ENCODE measurements around the gene AUTS2.
"Not testable (repeated sequence)": the region's sequence is repeated elsewhere in the genome, so short reads cannot be mapped to it uniquely, and the experiment has no call there.

The AUTS2 gene

DNA sequence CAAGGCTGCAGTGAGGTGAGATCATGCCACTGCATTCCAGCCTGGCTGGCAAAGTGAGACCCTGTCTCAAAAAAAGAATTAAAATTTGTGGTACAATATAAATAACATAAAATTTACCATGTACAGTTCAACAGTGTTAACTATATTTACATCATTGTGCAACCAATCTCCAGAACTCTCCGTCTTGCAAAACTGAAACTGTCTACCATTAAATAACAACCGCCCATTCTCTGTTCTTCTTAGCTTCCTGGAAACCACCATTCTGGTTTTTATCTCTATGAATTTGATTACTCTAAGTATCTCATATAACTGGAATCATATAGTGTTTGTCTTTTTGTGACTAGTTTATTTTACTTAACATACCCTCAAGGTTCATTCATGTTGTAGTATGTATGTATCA is 167.6 kb downstream of the AUTS2 start:
- DNase-seq: no peak

DNA sequence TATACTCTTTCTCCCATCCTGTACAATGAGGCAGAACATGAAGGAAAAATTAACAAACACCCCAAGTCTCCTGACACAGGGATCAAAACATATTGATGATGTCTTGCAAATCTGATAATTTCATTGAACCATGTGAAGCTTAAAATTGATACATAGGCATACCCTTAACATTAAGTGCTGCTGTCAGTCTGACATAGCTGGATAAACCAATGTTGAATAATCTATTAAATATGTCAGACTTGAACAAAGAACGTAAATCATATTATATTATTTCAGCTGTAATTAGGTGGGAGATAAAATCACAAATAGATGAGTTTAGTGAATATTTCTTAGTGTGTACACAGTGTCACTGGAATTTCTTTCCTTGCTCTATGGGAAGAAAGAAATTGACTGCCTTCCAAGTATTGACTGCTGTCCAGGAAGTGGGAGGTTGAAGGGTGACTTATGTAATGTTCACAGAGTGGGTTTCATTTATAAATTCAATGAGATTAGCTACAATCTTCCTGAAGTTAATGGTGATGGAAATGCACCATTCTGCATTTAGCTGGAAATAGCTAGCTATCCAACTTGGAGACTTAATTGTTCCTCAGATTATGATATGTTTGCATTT is 170.8 kb downstream of the AUTS2 start:
- no peak for DNase-seq

DNA sequence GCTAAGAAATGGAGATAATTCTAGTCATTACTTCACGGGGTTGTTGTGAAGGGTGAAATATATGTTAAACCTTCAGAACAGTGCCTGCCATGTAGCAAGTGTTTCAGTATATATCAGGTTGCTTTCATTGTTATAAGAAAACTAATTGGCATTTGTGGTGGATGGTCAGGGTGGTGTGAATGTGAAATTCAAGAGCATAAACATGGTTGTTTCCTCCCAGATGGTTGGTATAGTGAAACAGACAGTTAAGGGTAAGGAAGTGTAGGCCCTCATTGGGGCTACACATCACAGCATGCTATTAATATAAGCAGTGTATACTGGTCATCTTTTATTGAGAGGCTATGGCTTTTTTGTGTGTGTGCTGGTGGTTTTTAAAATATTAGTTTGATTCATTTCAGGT is 171.6 kb downstream of the AUTS2 start:
- DNase-seq: no peak

DNA sequence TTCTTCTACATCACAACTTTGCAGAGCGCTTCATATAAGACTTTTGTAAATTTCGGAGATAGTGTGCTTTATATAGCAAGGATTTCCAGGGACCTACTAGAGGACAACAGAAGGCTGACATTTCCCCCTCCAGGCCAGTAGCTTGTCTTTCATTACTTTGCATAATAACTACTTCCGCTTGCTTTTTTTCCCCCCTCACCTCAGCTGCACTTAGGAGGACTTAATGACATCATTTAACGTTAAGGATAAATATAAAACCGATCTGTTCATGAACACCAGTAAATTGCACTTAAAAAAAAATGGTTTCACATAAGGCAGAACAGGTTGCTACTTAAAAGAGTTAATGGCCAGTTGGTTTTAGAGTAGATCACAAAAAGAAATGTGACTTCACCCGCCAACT is 172.3 kb downstream of the AUTS2 start:
- DNase-seq: no peak

DNA sequence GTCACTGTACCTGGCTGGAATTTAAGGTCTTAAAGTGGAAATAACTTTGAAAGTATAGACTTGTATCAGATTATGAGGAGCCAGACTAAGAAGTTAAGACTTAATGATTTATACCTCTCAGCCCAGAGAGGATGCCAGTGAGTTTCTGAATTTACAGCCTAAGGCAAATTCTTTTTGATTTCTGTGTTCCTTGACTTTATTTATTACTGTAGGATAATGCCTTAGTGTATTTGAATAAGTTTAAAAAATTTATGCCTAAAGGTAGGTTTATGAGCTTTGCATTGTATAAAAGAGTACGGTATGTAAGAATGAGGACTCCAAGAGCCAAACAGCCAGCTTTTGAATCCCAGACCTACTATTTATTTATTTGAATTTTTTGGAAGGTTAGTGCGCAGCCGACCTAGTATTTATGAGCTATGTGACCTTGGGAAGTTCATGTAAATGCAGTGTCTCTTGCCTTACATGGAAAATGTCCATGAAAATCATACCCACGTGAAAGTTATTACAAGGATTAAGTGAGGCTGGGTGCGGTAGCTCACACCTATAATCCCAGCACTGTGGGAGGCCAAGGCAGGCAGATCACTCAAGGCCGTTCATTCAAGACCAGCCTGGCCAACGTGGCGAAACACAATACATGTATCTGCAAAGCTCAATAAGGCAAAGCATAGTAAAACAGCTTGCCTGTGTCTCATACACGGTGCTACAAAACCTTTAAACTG is 174.6 kb downstream of the AUTS2 start:
- DNase-seq: no peak

DNA sequence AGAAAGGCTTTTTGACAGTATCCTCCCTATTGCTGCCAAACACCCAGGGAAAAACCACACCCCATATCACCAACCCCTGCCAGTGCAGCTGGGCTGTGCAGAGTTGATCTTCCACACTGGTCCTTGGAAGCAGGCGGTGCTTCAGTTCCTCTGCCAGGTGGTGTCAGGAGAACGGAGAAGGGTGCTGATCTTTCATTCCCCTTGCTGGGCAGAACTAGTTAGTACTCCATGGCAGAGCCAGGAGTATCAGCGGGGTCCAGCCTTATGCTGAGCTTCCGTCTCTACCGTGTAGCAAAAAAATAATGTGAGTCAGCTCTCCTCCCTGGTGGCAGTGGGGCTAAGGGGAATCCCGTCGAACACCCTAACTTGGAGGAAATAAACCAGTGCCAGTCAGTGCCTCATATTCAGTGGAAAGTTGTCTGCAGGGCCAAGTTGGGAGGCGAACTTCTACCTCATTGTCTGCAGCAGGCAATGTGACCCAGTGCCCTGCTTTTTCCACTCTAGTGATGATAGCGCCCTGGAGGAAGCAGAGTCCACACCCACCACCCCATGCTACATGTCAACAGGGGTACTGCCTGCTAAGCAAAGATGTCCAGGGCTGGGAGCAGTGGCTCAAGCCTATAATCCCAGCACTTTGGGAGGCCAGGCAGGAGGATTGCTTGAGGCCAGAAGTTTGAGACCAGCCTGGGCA is 175.4 kb downstream of the AUTS2 start:
- DNase-seq: no peak

DNA sequence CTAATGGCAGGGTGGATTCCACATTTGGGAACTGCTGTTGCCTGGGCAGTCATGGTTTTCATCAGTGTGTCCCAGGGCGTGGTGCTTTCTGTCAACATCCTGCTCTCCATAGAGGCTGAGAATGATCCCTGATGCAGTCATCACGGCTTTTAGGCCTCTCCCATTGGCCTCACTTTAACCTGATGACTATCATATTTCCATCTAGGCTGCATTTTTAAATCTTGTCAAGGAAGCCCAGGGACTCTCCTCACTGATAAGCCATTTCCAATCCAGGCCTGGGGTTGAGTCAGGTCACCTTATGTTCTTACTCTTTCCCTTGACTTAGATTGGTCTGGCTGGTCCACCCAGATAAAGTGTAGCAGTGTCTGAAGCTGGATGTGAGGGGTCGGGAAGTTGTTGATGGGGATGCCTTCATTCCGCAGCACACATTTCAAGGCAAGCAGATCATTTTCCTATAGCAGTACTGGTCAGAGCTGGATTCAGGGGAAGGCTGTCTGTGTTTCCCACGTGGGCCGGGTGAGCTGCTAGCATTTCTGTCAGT is 177.0 kb downstream of the AUTS2 start:
- DNase-seq: no peak

DNA sequence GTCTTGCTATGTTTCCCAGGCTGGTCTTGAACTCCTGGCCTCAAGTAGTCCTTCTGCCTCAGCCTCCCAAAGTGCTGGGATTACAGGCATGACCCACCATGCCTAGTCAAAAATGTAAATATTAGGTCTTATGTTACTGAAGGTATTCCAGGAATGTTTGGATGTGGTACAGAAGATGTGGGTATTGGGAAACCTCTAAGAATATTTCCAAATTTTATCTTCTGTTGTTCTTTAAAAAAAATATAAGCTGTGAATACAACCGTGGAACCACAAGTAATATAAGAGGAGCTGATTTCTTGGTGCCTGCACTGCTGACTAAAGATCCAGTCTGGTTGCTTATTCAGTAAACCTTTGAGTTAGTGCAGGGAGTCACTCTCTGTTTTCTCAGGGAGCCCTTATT is 178.3 kb downstream of the AUTS2 start:
- no peak for DNase-seq

DNA sequence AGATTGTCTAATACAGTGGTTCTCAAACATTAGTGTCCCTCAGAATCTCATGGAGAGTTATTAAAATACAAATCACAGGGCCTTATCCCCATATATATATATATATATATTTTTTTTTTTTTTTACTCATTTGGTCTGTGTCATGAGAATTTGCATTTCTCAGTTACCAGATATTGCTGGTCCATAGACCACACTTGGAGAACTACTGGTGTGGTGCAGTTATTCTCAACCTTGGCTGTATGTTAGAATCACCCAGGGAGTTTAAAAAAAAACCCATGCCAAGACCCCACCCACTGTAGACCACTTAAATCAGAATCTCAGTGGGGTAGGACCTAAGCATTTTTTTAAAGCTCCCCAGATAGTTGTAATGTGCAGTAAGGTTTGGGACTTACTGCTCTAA is 179.9 kb downstream of the AUTS2 start:
- DNase-seq: no peak

DNA sequence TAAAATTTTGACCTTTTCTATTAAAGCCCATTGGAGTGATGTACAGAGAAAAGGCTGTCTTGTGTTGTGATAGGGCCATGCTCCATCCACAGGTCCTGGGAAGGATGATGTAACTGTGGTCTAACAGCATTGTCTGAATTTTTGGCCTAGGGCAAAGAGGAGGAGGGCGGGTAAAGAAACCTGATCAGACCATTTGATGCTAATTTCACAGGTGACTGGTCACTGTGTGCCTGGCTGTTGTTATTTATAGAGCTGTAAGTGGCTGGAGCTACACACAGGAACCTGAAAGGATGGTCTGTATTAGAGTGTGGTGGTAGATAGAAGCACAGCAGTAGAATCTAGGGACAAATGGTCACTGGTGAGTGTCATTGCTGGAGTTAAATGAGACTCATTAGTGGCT is 182.1 kb downstream of the AUTS2 start:
- DNase-seq: no peak

DNA sequence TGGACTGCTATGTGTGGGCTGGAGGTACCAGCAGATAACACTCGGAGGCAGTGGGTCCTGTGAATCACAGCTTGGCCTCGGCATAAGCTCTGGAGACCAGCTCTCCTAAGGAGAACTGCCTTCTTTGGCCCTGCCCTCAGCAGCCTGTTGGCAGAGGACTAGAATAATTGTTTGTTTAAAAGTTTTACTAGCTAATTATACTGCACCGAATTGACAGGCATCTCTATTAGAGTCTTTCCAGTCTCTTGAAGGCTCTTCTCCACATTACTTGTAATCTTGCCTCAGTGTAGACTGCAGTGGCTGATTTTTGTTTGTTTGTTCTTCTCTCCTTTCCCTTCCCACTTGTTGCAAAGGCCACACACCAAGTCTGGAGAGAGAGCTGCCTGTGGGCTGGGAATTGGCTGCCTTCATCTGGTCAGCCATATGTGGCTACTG is 183.2 kb downstream of the AUTS2 start:
- no peak for DNase-seq

DNA sequence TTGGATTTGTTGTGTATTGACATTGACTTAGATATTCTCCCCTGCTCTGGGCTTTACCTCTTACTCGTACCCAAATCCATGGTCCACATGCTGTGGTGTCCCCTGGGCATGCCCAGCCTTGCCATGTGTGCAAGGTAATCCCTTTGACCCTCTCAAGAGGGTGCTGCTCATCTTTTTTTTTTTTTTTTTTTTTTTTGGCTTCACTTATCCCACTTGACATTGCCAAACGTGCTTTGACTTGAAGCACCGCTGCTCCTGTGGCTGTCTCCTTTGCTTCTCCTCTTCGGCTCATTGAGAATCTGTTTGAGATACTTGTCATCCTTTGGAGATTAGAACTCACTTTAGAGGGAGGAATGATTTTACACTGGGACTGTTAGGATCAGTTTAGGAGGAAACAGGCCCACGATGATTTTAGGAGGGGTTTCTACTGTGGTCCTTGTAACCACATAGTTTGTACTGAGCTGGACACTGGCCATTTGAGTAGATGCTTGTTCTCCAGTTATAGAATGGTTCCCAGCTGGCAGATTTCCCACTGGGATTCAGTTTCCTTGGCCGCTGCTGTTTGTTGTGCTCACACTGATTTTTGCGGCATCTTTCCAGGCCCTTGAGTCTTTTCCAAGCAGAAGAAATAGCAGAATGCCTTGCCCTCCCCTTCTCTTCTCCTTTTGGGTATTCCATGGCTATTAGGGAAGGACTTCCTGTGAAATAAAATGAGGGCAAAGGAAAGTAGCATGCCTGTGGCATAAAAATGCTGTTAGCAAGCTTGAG is 184.8 kb downstream of the AUTS2 start:
- no peak for DNase-seq

DNA sequence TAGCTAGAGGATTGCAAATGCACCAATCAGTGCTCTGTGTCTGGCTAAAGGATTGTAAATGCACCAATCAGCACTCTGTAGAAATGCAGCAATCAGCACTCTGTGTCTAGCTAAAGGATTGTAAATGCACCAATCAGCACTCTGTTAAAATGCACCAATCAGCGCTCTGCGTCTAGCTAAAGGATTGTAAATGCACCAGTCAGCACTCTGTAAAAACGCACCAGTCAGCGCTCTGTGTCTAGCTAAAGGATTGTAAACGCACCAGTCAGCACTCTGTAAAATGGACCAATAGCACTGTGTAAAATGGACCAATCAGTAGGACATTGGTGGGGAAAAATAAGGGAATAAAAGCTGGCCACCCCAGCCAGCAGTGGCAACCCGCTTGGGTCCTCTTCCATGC is 187.9 kb downstream of the AUTS2 start:
- DNase-seq: not testable (repeated sequence)

DNA sequence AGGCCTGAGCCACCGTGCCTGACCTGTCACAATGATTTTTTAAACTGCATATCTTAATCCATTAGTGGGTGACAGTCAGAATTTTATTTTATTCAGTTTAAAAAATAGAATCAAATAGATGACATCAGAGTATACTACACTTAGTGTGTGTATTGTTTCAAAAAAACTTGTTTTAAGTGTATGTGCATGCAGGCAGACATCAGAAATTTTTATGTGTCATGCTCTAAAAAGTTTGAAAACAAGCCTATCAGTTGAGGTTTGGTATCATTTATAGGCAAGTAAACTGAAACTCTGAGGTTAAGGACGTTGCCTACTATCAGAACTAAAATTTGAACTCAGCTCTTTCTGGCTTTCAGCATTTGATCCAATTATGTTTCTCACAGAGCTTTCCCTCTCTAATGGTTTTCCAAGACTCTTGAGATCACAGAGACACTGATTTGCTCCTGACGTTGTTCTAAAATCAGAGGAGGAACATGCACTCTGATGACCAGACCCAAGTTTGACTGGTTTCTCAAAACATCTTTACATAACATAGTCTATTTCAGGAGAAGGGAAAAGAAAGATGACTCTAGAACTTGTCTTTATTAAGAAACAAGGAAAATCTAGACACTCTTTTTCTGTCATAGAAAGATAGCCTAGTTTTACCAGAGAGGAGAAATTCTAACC is 188.6 kb downstream of the AUTS2 start:
- DNase-seq: no peak

DNA sequence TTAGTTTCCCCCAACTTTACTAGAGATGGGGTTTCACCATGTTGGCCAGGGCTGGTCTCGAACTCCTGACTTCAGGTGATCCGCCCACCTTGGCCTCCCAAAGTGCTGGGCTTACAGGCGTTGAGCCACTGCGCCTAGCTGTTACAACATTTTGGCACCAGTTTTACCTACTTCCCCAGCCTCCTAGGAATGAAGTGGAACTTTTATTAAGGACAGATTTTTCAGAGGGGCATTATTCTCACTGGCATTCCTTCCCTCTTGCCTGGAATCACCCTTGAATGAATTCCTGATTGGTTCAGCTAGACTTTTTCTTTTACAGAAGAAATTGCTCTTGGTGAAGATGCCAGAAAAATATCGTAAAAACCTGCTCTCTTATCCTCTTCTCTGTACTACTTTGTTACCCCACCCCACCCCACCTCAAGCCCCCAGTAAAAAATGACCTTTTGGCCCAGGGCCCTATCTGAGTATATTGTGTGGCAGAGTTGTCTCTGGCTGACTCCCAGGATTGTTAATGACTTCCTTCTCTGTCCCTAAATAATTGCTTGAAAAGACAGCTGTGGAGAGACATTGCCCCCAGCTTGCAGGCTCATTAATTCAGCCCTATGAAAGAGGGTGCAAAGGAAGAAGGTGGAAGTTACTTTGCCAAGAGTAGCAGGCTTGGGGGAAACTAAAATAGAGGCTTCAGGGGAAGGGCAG is 189.6 kb downstream of the AUTS2 start:
- DNase-seq: no peak

DNA sequence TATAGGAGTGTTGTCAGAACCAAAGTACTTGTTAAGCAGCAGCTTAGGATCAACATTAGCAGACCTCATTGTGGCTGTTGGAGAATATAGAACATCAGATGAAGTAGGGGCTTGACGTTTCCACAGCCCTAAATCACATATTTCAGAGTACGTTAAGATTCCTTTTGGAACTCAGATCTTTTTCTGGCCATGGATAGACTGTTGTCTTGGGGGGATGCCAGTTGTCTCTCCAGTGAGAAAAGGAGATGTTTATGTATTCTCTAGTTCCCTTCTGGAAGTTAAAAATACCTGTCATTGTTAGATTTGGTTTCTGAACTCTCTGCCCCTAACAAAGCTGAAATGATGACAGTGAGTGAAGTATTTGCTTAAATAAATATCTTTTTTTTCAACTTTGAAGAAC is 191.3 kb downstream of the AUTS2 start:
- DNase-seq: no peak

DNA sequence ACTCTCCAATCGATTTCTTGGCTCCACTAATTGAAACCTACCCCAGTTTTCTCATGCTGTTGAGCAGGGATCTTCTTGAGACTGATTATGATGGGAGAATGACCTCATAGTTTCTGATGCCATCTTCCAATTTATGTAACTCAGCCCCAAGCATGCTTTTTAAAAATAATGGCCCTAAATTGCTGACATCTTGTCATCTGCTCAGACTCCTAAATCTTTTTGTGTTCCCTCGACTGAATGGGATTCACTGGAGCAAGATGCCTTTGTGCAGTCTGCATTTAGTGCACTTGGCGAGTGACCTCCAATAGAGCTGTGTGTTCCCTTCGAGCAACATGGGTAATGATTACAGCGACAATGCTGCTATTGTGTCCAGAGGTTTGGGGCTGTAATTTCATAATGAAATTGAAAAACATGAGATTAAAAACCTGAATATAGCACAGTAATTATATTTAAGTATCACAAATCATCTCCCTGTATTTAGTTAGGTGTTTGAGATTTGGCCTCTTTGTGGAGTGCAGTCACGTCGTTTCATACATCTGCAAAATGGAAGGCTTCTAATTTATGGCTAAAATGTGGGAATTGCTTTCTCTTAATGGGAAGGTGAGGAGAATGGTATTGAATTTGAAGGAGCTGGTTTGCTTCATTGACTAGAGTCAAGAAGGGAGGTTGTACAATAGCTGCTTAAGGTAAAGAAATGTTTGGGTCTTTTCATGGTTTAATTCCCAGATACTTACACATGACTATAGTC is 192.9 kb downstream of the AUTS2 start:
- DNase-seq: no peak

DNA sequence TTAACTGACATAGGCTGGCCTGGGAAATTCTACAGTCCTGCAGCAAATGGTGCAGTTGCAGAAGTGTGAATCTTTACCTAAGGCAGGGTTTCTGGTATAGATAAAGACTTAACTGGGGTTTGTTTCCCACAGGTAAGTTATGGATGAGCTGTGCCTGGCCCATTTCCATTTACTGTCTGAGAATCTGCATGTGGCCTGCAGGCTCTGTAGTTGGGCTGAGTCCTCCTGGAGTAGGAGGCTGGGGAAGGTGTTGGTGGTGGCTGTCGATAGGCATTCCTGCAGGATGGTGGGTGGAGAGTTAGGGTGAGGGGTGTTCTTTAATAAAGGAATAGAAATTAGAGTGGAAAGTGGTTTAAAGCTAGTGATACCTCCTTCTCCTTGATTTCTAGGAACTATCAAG is 193.5 kb downstream of the AUTS2 start:
- no peak for DNase-seq

DNA sequence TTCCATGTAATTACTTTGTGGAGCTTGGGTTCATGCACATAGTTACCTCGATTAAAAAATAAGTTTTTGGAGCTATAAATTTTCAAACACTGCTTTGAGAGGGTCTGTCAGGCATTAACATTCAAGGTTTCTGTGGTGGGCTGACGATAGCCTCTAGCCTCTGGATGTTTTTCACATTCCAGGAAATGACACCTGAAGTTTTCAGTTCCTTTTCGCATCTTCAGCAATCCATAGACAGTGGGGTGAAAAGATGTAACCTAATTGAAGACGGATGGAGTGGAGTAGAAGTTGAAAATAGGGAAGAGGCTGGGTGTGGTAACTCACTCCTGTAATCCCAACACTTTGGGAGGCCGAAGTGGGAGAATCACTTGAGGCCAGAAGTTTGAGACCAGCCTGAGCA is 197.7 kb downstream of the AUTS2 start:
- no peak for DNase-seq

DNA sequence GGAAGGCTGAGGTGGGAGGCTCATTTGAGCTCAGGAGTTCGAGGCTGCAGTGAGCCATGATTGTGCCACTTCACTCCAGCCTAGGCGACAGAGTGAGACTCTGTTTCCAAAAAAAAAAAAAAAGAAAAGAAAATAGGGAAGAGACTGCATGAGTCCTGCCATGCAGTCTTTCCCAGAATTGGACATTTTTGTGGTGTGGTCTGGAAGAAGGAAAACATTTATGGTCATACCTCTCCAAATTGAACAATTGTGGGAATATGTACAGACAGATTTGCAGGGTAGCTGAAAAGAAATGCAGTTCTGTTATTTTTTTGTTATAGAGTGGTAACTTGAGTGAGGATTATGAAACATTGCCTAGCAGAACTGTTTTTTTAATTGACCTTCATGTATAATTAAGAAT is 198.1 kb downstream of the AUTS2 start:
- no peak for DNase-seq

DNA sequence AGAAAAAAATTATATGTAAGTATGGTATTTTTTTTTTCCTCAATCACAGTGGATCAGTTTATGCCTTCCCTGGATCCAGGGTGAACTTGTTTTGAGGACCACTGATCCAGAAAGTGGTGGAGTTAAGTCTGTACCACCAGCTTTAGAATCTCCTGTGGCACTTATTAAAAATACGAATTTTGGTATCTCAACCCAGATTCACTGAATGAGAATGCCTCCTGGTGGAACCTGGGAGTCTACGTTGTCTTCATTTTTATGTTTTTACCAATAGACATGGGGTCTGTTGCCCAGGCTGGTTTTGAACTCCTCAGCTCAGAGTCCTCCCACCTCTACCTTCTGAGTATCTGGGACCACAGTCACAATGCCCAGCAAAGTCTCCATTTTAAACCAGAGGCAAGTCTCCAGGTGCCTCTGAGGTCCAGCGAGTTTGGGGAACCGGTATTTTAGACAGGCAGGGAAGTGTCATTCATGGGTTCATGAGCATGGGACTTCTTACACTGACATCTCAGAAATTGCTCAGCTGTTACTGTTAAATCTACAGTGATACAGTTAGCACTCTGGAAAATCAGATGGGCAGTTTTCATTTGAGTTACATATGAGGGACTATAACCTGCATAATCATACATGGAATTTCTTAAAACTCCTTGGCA is 200.9 kb downstream of the AUTS2 start:
- no peak for DNase-seq

Data from activated T-cell treated with anti-CD3 and anti-CD28 coated beads, Interleukin-2, amount 50 U/mL, for 48 hours (primary cell).